CD4-positive, alpha-beta T cell treated with Interleukin-4 for 1 hour (primary cell): ENCODE measurements around the gene TRAF2.
"Not testable (repeated sequence)": the region's sequence is repeated elsewhere in the genome, so short reads cannot be mapped to it uniquely, and the experiment has no call there.

ENCODE experiments used
- DNase-seq, 2 donors: peaks; one replicate each; pipeline ENCODE4 v3.0.0-alpha.2; 2020 to 2022

Gene TRAF2

GRCh38 chr9:136883670-136884069 lies 2.6 kb upstream of the TRAF2 start:
- not testable (repeated sequence) for DNase-seq

- no peak for DNase-seq
These were observed 588 bp downstream of the TRAF2 start for GRCh38 chr9:136886610-136887597.

- no peak for DNase-seq
These were observed 2.1 kb downstream of the TRAF2 start for GRCh38 chr9:136888454-136888853.

GRCh38 chr9:136889858-136890257 lies 3.5 kb downstream of the TRAF2 start:
- DNase-seq: no peak

- DNase-seq: no peak
These were observed 4.3 kb downstream of the TRAF2 start for GRCh38 chr9:136890661-136891060.

GRCh38 chr9:136896027-136896426 lies 9.7 kb downstream of the TRAF2 start:
- no peak for DNase-seq

- DNase-seq: no peak
These were observed 12.3 kb downstream of the TRAF2 start for GRCh38 chr9:136898483-136899100.

- DNase-seq: peak in 1 of 2 donors; percentile 20
These were observed 12.9 kb downstream of the TRAF2 start for GRCh38 chr9:136899196-136899595.

GRCh38 chr9:136900556-136900955 lies 14.2 kb downstream of the TRAF2 start:
- no peak for DNase-seq

- no peak for DNase-seq
These were observed 14.7 kb downstream of the TRAF2 start for GRCh38 chr9:136900988-136901515.

GRCh38 chr9:136901516-136902258 lies 15.4 kb downstream of the TRAF2 start:
- peak; percentile 72 to 83 for DNase-seq

- peak; percentile 84 to 91 for DNase-seq
These were observed 16.0 kb downstream of the TRAF2 start for GRCh38 chr9:136902259-136902821.

- DNase-seq: peak in 1 of 2 donors; percentile 56
These were observed 16.8 kb downstream of the TRAF2 start for GRCh38 chr9:136903041-136903554.

- no peak for DNase-seq
These were observed 19.9 kb downstream of the TRAF2 start for GRCh38 chr9:136906266-136906665.

- DNase-seq: no peak
These were observed 20.9 kb downstream of the TRAF2 start for GRCh38 chr9:136907011-136907914.

GRCh38 chr9:136910197-136910900 lies 24.0 kb downstream of the TRAF2 start:
- no peak for DNase-seq

- no peak for DNase-seq
These were observed 24.6 kb downstream of the TRAF2 start for GRCh38 chr9:136910901-136911245.

- DNase-seq: no peak
These were observed 27.6 kb downstream of the TRAF2 start for GRCh38 chr9:136913701-136914438.

- no peak for DNase-seq
These were observed 29.5 kb downstream of the TRAF2 start for GRCh38 chr9:136915632-136916329.
